Measurements from ENCODE around the gene TIMM10.

TIMM10 gene

DNA sequence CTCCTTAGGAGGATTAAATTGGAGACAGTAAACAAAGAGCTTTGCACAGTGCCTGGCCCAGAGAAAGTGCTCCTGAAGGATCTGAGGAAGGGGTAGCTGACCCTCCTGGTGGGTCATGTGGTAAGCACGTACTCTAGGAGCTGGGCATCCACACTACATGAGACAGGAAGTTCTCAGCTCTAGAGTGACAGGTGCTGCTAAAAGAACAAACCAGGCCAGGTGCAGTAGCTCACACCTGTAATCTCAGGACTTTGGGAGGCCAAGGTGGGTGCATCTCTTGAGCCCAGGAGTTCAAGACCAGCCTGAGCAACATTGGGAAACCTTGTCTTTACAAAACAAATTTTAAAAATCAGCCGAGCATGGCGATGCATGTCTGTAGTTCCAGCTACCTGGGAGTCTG lies 28.2 kb downstream of the TIMM10 start:
- no peak for DNase-seq

DNA sequence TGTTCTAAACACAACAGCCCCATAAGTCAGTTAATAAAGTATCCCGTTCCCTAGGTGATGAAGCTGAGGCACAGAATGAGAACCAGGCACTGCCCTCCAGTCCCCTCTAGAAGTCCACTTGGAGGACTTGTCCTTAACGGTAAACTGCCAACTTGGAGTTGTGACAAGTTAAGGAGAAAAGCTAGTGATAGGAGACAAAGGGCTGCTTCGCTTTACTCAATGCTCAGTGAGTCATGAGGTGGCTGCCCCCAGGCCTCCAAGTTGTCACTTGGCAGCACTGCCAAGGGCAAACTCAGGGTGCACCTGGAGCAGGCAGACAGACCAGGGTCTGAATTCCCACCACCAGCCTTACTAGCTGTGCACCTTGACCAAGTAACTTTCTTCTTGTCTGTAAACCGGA lies 28.6 kb downstream of the TIMM10 start:
- DNase-seq = no peak

DNA sequence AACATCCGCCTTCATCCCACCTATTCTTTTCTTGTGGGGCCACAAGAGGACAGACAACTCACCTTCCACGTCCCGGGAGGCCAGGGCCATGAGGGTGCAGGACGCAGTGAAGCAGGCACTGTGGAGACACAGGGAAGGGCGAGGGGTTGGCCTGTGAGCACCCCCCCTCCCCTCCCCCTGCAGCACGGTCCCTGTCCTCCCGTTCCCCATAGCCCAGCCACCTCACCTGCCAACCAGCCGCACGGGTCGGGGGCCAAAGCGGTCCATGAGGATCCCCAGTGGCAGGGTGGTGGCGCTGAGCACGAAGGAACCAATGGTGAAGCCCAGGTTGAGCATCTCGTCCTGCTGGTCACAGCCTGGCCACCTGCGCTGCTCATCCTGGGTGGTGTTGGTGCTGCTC lies 29.6 kb downstream of the TIMM10 start:
- no peak for DNase-seq

DNA sequence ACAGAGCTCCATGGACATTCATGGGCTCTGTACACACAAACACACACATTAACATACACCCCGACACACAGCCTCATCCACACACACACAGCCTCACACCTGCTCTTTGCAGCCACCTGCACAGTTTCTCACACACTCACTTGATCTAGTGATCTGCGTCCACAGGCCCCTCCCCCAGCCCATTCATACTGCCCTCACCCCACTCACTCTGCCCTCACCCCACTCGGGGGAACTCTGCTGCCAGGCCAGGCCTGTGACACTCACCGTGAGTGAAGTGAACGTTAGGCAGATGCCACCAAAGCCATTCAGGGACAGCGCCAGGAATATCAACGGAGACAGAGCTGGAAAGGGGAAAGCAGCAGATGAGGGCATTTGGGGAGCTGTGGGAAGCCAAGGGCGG lies 30.0 kb downstream of the TIMM10 start:
- no peak for DNase-seq

DNA sequence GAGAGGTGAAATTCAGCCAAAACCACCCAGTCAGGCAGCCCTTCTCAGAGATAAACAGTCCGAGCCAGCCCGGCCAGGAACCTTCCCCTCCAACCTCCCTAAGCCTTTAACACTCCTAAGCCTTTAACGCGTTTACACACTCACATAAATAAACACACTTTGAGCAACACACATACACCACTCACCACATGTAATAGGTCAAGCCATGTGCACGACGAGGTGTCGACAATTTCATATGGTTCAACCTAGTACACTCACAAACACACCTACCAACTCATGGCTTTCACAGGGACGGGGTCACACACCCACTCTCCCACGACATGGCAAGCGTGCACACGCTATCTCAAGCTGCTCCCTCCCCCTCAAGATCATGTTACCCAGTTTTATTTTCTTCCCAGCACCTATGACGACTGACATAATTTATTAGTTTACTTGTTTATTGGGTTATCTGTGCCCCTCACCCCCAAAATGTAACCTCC lies 30.5 kb downstream of the TIMM10 start:
- no peak for DNase-seq

DNA sequence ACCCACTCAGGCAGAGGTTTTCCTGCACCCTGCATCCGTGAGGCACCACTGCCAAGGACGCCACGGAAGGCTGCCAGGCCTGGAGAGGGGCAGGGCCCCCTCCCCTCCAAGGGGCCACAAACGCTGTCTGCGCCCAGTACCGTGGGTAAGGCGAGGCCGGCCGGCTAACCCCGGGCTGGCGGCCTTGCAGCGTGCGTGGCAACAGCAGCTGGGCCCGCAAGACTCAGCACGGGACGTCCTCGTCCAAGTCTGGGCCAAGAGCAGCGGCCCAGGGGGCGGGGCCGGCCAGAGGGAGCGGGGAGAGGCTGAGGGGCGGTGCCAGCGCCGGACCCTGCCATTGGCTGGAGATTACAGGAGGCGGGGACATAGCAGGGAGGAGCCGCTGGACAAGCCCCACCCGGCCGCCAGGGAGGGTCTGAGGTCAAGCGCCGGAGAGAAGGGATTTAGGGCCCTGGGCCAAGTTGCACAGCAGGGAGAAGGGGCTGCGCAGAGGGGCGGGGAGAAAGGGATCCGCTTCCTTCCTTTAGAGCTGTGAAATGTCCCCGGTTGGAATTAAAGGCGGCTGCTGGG lies 31.1 kb downstream of the TIMM10 start:
- DNase-seq = peak; percentile 29 to 64

DNA sequence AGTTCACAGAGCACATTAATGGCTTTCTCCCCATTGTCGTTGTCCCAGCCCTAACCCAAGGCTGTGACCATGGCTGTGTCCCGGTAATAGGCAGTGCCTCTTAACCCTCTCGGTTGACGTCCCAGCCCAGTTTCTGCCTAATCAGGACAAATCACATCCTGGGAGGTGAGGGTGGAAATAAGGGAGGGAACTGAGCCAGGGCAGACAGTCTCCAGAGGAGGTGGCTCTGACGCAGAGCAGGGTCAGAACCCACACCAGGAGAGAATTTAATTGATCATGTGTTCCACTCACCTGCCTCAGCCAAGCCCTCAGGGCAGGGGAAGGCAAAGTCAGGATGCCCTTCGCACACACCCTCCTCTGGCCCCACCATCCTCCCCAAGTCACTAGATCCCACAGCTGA lies 32.0 kb downstream of the TIMM10 start:
- DNase-seq = no peak

DNA sequence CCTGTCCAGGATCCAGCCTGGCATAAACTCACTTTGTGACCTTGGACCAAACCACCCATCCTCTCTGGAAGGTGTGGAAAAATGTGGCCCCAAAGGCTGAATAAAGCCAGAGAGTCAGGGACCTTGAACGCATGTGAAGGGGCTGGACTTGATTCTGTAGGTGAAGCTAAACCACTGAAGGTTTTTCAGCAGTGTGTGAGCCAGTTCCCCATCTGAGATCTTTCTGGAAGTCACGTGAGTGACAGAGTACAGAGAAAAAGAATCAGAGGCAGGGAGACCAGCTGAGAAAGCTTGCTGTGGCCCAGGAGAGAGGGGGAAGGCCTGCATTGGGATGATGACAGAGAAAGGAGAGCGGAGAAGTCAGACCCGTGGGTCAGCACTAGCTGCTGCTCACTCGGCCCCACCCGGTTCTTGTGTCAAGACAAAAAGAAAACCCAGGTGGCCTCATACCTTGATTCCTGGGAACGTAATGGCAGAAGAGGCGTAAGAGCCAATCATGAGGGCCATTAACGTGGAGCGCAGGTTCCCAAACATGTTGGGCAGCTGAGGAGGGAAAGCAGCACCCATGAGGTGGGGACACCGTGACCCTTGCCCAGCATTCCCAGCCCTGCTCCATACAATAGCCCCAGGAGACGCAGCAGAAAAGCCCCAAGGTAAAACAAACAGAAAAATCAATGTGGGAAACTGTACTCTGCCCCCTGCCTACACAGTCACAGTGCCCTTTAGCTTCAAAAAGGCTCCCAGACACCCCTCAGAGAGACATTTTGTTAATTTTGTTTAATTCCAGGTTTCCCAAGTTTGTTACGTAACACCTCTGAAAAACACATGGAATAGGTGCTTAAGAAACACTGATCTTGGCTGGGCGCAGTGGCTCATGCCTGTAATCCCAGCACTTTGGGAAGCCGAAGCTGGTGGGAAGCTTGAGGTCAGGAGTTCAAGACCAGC lies 33.0 kb downstream of the TIMM10 start:
- no peak for DNase-seq

DNA sequence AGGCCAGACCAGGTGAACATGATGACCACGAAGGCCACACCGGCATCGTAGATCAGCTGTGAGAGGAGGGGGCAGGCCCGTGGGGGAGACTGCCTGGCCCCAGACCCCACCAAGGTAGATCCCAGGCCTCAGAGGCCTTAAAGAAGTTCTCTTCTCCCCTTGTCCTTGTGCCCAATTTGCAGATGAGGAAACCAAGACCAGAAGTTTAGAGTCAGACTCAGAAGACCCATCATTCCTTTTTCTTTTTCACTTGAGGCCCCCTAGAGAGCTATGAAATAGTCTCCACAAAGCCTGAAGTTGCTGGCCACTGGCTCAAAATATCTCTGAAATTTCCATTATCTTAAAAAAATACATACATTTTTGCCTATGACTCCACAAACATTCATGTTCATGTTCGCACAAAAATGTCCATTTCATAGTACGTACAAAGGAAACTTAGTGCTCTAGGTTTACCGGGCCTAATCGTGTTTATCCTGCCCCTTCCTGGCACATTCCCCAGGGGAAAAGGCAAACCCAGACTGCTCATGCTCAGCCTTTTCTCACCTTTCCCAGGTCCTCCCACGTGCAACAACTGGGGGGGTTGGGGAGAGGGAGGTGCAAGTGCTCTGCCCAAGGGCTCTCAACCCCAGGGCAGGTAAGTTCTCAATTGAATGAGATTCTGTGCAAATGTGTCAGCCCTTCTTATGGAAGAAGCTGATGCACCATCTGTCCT lies 34.3 kb downstream of the TIMM10 start:
- no peak for DNase-seq

DNA sequence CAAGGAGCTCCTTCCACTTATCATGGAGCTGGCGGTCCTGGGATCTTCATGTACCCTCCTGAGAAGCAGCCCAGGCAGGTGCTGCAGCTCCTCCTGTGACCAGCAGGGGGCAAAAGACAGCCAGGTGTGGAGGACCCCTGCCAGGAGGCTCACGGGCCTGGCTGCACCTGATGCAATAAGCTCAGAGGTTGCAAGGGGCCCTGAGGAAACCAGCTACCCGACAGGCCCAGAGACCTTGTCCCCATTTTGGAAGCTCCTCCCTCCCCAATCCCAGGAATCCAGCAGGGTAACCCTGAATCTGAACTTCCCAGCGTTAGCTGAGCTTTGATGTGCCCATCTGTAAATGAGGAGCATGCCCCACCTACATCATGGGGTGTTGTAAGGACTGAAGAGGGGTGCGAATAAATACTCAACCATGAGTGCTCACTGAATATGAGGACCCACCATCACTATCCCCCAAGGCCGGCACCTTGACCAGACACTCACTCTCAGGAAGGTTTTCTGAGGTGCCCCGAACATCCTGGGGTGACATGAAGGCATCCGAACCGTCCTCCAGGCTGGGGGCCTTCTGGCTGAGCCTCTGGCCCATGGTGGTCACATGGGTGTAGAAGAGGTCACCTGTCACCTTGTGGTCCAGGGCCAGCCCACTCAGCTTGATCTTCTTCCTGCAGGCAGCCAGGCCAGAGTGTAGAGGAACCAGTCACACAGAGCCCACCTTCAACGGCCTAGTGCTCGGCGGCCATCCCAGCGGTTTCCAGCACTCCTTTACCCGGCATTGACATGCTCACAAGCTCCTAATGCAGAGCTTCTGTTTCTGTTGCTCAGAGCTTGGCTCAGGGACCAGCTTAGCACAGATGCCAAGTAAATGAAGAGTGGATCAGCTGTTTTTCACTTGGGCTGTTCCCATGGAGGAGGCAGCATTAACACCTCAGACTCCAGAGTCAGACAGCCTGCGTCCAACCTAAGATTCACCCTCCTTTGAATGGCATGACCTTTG lies 36.7 kb downstream of the TIMM10 start:
- DNase-seq = peak; percentile 78 to 80

DNA sequence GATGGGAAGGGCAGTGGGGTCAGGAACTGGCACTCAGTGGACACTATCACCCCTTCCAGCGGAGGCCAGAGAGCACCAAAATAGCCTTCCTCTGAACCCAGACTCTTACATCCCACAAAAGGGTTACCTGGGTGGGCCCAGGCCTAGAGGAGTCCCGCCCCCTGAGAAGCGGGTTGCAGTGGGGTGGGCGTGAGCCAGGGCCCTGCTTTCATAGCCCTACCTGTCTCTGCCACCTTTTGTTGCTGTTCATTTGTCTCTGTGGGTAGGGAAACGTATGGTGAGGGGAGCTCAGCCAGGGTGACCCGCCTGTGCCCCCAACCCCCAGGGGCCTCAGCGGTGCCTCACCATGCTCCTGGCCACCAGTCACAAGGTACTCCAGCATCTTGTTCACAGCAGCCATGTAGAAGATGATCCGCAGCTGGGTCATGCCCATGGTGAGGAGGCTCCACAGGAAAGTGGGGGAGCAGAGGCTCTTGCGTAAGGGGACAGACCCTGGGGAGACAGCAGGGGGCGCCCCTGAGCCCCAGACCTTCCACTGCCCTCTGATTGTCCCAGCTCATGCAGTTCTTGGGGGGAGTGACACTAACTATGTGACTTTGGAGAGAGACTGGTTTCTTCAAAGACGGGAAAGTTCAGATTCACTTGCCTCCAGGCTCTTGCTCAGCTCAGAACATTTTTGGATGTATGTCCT lies 39.0 kb downstream of the TIMM10 start:
- peak; percentile 57 to 73 for DNase-seq

DNA sequence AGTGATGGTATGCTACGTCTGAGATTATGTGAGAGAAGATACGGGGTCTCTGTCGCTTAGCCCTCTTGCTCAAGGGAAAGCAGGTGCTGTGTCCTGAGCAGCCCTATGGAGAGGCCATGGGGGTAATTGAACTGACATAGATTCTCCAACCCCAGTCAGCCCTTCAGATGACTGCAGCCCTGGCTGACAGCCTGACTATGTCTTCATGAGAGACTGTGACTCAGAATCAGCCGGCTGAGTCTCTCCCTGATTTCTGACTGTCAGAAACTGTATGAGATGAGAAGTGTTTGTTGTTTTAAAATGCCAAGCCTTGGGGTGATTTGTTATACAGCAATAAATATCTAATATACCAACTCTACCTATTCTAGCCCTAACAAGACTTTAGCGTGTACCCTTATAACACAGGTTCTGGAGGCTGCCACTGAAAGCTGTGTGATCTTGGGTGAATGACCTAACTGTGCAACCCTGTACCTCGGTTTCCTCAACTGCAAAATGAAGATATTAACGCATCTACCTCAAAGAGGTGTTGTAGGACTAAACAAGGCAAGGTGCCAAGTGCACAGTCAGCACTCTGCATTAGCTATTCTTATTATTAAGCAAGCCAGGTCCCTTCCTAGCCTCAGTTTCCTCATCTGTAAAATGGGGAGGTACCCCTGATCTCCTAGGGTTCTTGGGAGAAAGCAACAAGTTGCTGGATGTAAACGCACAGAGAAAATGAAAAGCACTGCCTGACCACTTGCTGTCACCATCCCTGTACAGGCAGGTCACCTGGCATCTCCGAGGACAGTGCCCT lies 39.9 kb downstream of the TIMM10 start:
- no peak for DNase-seq

DNA sequence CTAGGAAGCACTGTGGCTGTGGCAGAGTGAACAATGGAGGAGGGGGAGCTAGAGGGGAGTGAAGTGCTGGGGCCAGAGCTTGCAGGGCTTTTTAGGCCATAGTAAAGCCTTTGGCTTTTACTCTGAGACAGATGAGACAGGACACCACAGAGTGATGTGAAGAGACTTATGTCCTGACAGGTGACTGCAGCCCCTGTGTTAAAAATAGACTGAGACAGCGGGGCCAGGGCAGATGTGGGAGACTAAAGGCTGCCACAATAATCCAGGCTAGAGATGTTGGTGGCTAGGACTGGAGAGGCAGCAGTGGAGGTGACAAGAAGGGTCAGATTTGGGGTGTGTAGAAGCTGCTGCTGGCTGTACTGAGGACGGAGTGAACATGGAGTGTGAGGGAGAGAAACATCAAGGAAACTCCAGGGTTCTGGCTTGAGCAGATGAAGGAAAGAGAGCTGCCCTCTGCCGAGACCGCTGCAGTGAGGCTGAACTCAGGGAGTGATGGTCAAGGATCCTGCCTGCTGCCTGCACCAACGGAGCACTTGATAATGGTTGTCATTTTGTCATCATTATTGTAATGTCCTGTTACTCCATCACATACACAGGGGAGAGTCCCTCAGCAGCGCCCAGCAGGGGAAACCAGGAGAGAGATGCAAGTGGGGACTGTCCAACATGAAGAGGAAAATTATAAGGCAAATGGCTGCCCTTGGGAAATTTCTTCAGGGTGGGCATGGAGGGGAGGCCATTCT lies 42.5 kb downstream of the TIMM10 start:
- no peak for DNase-seq

DNA sequence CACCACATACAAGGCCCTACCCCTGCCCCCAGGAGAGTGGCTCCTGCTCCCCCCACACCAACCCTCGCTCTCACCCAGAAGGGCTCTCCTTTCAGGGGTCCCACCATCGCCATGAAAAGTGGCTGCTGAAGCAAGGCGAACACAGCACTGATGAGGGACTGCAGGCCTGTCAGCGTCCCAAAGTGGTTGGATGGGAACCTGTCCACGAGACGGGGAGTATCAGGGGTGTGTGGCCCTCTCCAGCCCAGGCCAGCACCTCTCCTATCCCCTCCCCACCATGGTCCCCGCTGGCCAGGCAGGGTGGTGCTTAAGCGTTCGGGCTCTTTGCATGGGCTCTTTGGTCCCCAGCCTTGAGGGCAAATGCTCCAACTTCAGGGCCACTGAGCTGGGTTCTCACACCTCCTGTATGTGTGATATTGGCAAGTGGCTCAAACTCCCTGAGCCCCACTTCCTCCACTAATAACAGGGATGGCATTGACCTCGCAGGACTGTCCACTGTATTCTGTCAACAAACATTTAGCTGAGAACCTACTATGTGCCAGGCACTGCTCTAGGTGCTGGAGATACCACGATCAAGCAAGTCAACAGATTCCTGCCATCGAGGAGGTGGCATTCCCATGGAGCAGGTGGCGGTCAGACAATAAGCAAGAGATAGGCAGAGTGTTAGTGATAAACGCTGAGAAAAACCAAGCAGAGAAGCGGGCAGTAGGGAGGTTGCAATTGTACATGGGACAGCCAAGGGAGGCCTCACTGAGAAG lies 43.4 kb downstream of the TIMM10 start:
- no peak for DNase-seq

DNA sequence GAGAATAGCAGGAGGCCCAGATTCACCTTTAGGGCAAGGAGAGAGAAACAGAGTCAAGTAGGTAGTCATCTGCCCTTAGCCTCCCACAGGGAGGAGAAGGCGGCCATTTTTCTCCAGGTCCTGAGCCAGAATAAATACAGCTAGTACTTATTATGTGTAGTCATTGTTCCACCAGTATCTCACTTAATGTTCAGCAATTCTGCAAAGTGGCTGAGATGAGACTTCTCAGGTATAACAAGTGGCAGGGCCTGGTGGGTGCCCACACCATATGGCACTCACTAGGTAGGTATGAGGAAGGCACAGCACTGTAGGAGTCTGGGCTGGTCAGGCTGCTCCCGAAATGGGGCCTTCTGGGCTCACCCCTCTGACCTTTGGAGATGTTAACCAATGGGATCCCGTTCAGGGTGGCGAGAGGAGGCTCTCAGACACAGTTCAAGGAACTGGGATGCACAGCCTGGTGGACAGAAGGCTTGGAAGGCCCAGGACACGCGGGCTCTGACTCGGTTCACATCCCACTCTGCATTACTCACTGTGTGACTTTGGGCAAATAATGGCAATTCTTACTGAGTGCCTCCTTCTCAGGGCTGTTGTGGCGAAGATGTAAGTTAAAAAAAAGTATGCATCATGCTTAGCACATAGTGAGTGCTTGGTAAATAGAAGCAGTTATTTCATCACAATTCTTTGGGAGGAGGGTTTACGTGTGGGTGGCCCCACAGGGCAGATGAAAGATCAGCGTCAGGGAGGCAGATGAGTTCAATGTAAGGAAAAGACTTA lies 45.1 kb downstream of the TIMM10 start:
- DNase-seq = no peak

DNA sequence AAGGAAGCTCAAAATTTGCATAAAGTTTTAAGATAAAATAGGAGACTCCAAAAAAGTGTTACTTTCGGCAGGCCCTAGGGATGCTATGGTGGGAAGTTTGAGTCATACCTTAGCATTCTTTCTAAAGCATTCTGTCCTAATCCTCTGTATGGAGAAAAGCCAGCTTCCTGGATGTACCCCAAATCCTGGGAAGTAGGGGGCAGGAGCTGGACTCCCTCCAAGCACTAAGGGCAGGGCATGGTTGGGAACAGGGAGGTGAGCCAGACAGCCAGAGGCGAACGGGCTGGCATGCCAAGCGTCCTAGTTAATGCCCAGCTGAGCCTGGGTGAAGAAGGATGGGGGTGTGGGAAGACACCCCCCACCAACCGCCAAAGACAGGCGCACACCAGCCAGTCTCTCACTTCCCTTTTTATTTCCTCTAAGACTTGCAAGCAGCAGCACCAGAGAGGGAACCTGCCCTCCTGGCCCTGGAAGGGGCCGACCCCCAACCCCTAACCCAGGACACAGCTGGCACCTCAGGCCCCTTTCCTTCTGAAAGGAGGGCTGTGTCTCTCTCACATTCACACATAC lies 46.3 kb downstream of the TIMM10 start:
- DNase-seq = no peak

DNA sequence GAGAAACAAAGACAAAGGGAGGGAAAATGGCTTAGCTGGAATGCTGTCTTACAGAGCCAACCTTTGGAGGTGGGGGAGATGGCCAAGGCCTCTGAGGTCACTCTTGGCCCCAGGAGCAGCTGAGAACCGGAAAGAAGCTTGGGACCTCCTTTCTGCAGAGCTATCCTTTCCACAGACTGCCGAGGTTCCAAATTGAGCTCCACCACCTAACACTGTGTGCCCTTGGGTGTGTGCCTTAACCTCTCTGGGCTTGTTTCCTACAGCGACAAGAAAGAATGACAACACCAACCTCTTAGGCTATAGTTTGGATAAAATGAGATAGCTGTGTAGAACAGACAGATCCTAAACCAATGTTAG lies 47.0 kb downstream of the TIMM10 start:
- no peak for DNase-seq

Measured in stimulated activated CD4-positive, alpha-beta T cell treated with anti-CD3 and anti-CD28 coated beads, Interleukin-2, amount 100 ng/mL, for 24 hours (primary cell).